VCaP (cell line): ENCODE results near the gene ARL4A.

ENCODE experiments used
- H3K27ac ChIP-seq: fragments of 450-650 bp; 2 replicates; pipeline ENCODE4 v1.5.1; 2017
- TF ChIP-seq, protein P1 (sequence below): fragments of 450-650 bp; conservative IDR thresholded peaks from 2 replicates; pipeline ENCODE4 v1.5.1; 2017; ENCODE audit warnings: mild to moderate bottlenecking, moderate library complexity

The ARL4A gene

DNA sequence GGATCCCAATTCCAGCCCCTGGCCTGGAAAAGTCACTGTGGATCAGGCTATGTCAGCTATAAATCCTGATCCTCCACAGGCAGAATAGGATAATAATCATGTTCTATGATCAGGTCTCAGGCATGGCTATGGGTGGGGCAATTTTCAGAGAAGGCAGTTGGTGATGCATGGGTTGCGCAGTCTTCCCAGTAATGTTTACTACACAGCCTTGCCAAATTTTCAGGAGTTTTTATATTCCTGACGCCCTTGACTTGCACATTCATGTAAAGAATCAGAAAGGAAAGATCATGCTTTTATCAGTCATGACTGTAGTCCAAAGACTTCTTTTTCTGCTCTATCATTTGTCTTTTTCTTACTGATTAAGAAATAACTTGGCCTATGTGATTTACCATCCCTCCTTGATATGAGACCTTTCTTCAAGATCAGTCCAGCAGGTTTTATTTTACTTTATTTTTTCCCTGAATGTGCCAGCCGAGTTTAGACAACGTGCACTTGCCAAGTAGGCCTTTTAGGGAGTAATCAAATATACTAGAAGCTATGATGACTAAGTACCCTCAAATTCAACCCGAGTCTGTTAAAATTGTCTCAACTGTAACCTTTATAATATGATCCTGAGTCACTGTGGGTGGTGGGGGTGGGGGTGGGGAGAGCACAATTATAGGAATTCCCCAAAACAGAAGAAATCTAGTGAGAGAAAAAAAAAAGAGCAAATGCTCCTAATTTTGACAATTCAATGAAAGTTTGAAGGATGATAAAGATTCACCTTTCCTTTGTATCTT lies 31.9 kb downstream of the ARL4A start:
- TF ChIP-seq, protein P1, sequence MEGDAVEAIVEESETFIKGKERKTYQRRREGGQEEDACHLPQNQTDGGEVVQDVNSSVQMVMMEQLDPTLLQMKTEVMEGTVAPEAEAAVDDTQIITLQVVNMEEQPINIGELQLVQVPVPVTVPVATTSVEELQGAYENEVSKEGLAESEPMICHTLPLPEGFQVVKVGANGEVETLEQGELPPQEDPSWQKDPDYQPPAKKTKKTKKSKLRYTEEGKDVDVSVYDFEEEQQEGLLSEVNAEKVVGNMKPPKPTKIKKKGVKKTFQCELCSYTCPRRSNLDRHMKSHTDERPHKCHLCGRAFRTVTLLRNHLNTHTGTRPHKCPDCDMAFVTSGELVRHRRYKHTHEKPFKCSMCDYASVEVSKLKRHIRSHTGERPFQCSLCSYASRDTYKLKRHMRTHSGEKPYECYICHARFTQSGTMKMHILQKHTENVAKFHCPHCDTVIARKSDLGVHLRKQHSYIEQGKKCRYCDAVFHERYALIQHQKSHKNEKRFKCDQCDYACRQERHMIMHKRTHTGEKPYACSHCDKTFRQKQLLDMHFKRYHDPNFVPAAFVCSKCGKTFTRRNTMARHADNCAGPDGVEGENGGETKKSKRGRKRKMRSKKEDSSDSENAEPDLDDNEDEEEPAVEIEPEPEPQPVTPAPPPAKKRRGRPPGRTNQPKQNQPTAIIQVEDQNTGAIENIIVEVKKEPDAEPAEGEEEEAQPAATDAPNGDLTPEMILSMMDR, result no peak
- H3K27ac ChIP-seq, result no peak overlapping the region

DNA sequence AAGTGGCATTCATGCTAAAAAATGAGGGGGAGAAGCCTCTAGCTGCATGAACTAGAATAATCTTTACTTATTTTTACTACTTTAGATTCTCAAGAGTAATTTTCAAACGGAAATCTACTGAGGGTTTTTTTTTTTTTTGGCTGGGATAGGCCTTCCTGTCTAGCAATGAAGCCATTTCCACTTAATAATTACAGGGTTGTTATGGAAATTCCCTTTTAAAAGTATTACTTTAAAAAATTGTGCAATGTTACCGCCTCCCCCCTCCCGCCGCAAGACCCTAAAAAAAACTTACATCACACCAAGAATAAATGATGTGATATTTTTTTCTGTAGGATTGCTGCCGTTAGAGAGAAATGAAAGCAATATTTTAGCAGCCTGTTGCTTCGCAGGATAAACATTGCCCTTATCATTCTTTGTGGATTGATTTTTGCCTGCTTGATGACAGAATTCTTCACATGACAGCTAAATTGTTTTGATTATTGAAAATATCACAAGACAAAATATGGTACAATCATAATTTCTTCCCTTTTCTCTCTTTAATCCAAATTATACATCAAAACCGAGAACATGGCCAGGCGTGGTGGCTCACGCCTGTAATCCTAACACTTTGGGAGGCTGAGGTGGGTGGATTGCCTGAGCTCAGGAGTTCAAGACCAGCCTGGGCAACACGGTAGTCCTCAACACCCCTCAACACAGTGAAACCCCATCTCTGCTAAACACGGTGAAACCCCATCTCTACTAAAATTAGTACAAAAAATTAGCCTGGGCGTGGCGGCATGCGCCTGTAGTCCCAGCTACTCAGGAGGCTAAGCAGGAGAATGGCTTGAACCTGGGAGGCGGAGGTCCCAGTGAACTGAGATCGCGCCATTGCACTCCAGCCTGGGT lies 32.8 kb downstream of the ARL4A start:
- TF ChIP-seq, protein P1, result no peak
- H3K27ac ChIP-seq, result no peak overlapping the region

DNA sequence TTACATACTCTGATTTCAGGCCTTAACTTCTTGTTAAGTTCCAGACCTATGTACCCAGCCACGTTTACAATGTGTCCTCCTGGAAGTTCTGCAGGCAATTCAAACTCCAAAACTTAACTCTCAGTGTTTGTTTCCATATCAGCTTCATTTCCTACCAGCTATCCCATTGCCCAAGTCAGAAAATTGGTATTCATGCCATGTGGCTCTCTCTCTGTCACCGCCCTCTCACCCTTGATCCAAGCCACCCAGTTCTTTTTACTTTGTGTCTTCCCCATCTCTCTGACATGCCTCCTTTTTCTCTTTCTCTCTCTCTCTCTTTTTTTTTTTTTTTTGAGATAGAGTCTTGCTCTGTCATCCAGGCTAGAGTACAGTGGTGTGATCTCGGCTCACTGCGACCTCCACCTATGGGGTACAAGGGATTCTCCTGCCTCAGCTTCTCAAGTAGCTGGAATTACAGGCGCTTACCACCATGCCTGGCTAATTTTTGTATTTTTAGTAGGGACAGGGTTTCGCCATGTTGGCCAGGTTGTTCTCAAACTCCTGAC lies 33.9 kb downstream of the ARL4A start:
- H3K27ac ChIP-seq, result no peak overlapping the region
- TF ChIP-seq, protein P1, result no peak

DNA sequence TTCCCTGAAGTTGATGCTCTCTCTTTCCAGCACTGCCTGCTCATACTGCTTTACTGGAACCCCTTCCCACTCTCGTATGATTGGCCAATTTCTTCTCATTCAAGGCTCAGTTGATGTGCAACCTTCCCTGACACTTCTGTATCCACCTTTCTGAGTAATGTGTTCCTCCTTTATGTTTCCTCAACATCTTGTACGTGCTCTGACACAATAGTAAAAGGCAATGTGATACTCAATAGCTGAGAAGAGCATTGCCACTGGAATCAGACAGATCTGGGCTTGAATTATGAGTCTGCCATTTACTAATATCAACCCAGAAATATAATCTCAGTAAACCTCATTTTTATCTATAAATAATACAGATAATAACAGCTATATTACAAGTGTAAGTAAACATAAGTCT lies 34.7 kb downstream of the ARL4A start:
- TF ChIP-seq, protein P1, result no peak
- H3K27ac ChIP-seq, result no peak overlapping the region

DNA sequence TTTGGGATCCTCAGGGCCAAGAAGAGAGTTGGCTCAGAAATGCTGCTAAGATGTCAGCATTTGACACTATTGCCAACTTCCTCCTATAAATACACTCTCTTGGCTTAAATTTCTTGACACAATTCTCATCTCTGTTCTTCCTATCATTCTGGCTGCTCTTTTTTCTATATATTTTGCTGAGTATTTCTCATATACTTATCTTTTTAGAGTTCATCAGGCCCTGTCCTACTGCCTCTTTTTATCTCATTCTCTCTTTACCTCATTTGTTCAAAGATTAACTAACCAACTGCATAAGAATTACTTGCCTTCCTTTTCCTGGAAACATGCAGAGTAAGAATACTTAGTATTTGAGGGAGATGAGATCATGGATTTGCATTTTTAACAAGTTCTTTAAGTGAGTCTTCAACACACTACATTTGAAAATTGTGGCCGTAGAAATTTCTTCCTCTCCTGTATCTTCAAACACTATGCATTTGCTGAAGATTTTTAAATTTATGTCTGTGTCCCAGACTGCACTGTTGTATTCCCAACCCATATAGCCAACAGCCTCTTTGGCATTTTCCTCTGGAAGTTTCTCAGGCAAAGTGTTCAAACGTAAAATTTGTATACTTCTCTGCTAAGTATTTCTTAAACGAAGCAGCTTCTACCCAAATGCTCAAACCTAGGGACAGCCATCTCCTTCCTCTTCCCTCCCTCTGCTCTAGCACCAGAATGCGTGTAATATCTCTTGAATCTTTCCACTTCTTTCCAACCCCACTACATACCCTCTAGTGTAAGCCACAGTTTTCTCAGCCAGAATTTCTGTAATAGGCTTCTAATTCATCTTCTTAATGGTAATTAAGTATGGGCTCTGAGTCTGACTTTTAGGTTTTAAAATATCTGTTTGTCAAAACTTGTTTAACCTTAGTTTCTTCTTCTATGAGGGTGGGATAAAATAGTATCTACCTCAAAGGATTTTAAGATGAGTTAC lies 35.5 kb downstream of the ARL4A start:
- TF ChIP-seq, protein P1, result no peak
- no peak overlapping the region for H3K27ac ChIP-seq

DNA sequence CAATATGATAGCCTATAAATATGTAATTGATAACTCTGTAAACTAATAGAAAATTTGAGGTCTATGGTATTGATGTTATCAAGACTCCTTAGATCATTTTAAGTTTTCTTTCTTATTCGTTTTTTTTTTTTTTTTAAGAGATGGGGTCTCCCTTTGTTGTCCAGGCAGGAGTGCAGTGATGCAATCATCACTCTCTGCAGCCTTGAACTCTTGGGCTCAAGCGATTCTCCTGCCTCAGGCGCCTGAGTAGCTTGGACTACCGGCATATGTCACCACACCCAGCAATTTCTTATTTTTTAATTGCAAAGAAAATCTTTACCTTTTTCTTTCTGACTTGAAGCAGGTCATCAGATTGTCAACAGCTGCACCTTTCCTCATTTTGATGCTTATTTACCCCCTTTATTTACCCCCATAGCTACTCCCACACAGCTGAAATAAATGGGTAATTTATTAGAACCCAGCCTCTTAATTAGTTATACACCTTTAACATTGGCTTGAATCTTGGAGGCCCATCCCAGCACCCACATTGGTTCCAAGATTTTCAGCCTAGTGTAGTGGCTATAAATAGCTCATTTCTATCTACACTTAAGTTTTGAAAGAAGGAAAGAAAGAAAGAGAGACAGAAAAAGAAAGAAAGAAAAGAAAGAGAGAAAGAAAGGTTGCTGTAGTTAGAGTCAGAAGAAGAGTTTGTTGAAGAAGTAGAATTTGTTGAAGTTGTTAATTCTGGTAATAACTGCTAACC lies 38.3 kb downstream of the ARL4A start:
- H3K27ac ChIP-seq, result no peak overlapping the region

More for the DNA sequence above, 38.3 kb downstream of the ARL4A start:
- TF ChIP-seq, protein P1, result no peak
